DLD1 (cell line): Measurements from ENCODE around the gene STARD9.
"Not testable (repeated sequence)": the region's sequence is repeated elsewhere in the genome, so short reads cannot be mapped to it uniquely, and the experiment has no call there.

ENCODE experiments used
- in situ Hi-C: cut with HindIII; loops from 2 replicates; pipeline ENCODE4 v1.10.0; 2017; ENCODE audit warnings: low sequenced_read_pairs

The STARD9 gene

DNA sequence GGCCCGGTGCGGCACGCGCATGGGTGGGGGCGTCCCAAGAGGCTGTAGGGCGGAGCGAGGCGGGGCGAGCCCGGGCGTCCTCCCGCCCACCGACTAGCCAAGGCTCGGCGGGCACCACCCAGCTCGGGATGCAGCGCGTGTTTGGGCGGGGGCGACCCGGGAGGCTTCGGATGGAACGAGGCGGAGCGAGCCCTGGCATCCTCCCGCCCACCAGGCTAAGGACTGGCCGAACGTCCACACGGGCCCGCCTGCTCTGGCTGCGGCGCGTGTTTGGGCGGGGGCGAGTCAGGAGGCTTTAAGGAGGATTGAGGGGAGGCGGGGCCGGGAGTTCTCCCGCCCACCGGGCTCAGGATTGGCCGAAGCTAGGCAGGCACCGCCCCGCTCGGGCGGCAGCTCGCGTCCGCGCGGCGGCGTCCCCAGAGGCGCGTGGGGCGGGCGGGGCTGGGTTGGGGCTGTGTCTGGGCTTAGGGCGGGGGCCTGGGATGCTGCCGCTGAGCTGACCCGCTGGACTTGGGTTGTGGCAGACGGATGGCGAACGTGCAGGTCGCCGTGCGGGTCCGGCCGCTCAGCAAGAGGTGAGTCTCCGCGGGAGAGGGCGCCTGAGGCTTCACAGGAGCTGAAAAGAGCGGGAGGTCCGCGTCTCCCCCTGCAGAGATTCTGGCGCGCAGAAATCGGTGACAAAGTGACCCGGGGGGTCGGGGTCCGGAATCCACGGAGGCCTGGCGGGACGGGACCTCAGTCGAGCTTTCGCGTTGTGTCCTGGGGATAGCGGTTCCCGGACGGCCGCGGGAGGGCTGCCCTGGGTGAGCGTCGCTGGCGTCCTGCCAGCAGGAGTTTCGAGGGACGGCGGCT, at the start of gene STARD9:
TSS of gene STARD9 (plus strand) at position 419 of the 852 bp plus-strand sequence. CDS start at position 529, 110 bp downstream.
- in situ Hi-C loops, result no loop called here

DNA sequence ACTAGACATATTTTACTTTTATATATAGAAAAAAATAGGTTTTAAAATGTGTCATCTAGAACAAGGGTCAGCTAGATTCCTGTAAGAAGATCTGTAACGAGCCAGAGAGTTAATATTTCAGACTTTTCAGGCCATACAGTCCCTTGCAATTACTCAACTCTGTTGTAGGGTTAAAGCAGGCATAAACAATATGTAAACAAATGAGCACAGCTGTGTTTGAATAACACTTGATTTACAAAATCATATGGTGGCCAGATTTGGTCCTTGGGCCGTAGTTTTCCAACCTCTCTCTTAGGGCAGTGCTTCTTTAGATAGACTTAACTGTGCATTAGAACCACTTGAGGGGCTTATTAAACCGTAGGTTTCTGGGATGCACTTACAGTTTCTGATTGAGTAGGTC, 46.4 kb upstream of the STARD9 start:
- in situ Hi-C loops, result no loop called here

DNA sequence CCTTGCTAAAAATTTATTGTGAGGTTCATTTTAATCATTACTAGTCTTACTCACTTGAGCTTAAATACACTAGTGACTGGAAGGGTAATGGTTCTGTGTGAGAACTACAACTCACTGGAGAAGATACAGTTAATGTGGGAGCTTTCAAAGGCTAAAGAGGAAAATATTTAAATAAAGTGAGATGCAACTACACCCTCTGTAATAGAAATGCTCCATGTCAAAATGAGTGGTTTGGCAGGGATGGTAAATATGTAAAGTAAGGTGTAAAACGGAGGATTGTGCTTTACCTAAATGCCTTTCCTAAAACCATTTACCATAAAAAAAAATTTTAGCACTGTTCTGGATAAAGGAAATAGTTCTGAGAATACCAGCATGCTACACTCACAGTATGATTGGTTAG, 42.2 kb upstream of the STARD9 start:
- in situ Hi-C loops, result no loop called here

DNA sequence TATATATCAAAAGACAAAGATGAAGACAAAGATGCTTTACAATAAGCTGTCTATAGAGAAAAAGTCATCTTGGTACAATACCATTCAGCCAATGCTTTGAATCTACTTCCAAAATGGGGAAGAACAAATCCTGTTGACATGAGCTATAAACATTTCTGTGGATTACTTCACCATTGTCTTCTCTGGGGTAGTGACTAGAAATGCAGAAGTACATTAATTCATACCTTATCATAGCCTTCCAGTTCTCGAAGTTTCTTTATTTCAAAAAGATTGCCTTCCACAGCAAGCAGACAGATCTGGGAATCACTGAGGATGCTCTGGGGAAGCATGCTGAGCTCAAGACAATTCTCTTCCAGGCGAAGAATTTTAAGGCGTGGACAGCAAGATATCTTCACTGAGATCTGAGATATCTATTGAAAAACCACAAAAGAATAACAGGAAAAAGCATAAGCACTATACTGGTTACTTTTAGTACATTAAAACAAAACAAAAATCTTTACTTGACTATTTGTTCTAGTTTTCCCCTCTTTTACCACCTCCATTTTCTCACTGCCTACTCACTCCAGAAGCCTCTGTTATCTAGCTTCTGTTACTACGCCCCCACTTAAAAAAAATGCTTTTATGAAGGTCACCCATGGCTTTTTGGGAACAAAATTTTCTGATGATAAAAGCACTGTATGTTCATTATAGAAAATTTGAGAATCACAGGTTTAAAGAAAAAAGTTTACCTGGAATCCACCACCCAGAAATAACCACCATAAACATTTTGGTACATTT, 30.4 kb upstream of the STARD9 start:
- in situ Hi-C loops, result no loop called here

DNA sequence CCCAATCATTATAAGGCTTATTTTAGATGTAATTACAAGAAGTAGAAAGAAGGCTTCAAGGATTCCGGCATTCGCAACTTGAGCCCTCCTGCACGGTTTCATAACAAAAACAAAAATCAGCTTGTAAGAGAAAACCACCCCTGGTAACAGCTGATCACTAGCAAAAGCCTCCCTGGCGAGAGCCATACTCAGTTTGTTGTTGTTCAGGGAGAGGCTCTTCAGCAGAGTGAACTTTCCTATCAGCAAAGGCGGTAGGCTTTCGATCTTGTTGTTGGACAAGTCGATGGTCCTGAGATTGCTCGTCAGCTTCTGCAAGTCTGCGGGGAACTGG, 27.5 kb upstream of the STARD9 start:
- in situ Hi-C loops, result no loop called here

DNA sequence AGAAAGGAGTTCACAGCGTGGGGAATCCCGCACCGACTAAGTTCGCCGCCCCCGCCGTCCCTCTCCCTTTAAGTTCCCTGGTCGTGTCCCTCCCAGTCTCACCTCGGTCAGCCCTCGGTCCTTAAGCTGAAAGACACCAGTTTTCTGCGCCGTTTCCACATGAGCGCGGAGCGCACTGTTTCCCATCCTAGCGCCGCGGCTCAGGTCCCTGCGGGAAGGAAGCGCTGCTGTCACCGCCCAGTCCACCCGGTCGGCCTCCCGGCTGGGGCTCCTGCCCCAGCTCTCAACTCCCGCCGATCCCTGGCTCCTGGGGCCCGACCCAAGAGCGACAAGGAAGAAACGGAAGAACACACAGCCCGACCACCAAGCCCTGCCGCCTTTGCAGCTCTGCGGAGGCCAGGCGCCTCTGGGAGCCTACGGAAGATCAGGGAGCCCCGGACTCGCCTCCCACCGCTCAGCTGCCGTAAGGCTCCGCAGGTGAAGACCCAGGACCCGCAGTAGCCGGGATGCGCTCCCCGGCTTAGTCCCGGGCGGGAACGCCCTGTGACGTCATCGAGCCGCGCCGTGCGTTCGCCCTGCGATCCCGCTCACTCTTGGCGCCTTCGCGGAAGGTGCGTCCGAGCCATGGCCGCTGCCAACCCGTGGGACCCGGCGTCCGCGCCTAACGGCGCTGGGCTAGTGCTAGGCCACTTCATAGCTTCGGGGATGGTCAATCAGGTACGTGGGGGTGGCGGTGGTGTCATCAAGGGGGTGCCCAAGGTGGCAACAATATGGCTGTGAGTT, 27.0 kb upstream of the STARD9 start, which contains the start of the genes HAUS2 and LRRC57:
TSS of gene HAUS2 (plus strand) at position 590 of the 783 bp plus-strand sequence. CDS start at position 625, 35 bp downstream.
TSS of gene LRRC57 (minus strand) at position 545 of the 783 bp plus-strand sequence. CDS start at position 186, 359 bp downstream.
- in situ Hi-C loops, result no loop called here

DNA sequence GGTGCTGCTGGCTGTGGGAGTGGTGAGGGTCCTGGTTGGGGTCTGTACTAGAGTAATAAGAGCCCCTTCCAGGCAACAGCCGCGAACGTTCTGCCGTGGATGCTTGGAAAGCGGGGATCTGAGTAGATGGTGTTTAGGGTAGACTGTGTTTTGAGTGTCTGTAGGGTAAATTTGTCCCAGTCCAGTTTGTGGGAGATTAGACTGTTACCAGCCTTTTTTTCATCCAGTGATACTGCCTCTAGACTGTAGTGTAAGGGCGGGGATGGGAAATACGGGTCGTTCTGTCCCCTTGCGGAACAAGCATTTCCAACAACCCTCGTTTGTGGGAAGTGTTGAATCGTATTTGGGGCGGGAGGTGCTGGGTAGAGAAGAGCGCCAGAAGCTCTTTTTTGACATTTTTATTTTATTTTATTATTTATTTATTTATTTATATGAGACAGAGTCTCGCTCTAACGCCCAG, 26.3 kb upstream of the STARD9 start:
- in situ Hi-C loops, result no loop called here

DNA sequence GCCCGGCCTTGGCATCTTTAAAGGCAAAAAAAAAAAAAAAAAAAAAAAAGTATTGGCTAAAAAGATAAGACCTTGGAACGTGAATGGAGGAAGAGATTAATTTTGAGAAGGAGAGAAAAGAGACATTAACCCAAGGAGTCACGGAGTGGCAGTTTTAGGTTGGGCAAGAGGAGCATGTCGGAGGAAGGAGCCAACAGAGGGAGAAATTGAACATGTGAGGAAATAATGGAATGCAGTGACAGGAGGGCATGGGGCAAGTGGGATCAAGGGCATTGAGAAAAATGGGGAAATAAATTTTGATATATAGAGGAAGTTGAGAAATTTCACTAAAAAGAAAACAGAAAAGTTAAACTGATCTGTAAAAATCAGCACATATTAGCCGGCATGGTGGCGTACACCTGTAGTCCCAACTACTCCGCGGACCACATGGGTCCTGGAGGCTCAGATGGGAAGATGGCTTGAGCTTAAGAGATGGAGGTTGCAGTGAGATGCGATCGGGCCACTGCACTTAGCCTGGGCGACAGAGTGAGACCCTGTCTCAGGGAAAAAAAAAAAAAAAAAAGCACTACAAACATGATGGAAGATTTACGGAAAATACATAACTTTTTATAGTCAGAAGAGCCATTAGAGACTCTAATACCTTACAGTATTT, 25.5 kb upstream of the STARD9 start:
- in situ Hi-C loops, result no loop called here

DNA sequence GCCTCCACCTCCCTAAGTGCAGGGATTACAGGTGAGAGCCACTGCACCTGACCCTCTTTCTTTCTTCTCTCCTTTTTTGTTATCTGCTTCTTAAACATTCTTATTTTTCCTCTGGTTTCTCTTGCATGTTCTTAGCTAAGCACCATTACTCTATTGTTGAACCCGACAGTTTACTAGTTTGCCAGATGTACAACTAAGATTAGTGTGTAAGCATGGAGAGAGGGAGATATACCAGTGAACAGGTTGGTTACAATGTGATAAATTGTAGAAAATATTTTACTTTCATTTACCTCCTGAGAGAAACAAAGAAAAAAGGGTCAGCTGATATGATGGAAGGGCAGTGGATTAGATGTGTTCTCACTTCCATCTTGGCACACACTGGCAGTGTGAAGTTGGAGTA, 21.9 kb upstream of the STARD9 start:
- in situ Hi-C loops, result no loop called here

DNA sequence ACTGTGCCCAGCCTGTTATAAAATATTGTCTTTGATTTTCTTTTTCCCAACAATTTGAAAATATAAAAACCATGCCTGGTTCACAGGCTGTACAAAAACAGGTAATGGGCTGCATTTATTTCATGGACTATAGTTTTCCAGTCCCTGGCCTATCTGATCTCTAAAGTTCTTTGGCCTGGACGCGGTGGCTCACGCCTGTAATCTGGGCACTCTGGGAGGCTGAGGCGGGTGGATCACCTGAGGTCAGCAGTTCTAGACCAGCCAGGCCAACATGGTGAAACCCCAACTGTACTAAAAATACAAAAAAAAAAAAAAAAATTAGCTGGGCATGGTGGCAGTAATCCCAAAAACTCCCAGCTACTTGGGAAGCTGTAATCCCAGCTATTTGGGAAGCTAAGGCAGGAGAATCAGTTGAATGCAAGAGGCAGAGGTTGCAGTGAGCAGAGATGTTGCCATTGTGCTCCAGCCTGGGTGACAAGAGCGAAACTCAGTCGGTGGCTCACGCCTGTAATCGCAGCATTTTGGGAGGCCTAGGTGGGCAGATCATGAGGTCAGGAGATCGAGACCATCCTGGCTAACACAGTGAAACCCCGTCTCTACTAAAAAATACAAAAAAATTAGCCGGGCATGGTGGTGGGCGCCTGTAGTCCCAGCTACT, 18.7 kb upstream of the STARD9 start:
- in situ Hi-C loops, result not testable (repeated sequence)

DNA sequence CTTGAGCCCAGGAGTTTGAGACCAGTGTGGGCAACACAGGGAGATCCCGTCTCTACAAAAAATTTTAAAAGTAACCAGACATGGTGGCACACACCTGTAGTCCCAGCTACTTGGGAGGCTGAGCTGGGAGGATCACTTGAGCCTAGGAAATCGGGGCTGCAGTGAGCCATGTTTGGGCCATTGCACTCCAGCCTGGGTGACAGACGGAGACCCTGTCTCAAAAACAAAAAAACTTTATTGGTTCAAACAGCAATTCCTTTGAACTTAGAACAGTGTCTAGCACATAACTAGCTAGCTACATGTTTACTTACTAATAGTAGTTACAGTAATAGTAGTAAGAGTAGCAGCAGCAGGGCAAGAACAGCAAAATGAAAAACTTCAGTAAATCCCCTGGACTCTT, 16.7 kb upstream of the STARD9 start:
- in situ Hi-C loops, result no loop called here

DNA sequence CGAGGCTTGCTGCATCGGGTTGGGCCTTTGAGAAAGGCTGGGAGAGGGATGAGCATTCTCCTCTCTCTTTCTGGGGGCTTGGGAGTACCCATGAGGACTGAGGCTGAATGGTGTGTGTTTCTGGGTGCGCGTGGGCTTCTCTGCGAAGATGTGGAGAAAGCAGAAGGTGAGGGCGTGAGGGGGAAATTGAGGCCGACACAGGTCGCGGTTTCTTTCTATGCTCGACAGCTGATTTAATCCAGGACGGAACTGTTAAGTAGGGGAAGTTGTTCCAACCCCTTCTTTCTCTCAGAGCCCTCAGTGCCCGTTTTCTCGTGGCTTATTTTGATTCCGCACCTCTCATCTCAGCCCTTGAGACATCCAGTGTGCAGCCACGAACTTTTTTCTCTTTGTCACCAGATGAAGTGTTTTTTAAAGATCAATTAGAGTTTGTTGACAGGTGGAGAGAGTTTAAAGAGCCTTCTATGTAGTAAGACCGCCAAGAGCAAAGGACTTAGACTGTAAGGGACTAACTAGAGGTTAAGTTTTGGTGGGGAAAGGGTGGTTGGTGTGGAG, 711 bp downstream of the STARD9 start:
- in situ Hi-C loops, result no loop called here

DNA sequence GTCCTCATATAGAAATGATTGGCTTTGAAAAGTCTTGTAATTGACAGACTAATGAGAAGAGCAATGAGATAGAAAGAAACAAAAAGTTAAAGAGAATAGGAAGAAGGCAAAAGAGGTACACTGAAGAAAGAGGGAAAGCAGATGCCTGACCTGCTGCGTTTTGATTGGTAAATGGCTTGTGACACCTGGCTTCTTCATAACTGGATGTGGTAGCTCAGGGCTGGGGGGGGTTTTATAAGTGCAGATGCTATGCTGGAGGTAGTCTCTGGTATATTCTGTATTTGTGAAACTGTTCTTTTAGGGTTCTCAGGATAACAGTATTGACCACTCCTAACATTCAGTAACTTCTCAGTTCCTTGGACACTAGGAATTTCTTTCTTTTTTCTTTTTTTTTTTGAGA, 1.4 kb downstream of the STARD9 start:
- in situ Hi-C loops, result no loop called here

DNA sequence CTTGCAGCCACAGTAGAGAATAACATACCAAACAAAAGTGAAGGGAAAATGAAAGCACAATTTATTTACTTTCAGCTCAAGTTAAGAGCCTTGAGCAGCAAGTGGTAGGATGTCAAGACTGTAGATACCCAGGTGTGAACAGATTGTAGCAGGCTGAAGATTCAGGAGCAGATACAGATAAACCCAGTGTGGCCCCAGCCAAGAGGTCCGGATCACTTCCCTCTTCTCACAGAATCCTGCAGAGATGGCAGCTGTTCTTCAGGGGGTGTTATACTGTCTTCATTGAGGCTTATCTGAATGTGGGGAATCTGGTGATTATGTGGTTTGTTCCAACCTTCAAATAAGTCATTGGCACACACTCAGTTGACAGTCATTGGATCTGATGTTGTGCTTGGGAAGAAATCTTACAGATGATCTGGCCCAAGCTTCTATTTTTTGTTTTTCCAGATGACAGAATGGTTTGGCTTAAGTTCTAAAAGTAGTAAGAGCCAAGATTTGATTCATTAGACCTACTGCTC, 2.2 kb downstream of the STARD9 start:
- in situ Hi-C loops, result no loop called here

DNA sequence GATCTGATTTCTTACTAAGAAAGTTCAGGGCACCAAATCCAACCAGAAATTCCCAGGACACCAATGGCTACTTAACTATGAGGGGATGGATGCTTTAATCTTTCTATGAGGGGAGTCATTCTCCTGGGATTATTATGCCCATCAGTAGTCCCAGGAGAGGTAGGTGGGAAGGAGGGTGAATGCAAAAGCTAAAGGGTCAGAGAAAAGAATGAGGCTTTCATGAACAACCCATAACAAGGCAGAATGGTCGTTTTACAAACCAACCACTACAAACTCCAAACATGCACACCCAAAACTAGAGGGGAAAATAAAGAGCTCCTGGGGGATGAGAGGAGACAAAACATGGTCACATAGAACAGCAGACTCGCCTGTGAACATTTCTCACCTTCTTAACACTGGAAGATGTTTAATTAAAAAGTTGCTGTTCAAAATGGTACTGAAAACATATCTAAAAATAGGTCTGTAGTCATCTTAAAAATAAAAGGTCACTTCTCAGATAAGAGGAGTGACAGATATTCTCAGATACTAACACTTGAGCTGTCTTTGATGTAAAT, 3.7 kb downstream of the STARD9 start:
- in situ Hi-C loops, result no loop called here

DNA sequence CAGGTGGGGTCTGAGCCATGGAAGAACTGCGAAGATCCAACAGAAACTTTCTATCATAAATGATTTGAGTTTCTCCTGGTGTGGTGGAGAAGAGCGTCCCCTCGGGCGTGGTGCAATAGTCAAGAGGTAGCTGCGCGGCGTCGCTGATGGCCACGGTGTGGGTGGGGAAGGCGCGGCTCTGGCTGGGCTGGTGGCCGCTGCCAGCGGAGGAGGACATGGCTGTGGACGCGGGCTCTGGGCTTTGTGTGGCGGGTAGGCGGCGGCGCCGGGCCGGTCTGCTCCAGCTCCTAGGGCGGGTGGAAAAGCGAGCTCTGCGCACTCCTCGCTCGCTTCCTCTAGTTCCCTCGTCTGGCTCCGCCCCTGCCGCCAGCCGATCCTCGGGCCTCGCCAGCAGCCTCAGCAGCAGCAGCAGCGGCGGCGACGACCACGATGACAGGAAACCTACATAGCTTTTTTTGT, 5.9 kb downstream of the STARD9 start:
- in situ Hi-C loops, result no loop called here

DNA sequence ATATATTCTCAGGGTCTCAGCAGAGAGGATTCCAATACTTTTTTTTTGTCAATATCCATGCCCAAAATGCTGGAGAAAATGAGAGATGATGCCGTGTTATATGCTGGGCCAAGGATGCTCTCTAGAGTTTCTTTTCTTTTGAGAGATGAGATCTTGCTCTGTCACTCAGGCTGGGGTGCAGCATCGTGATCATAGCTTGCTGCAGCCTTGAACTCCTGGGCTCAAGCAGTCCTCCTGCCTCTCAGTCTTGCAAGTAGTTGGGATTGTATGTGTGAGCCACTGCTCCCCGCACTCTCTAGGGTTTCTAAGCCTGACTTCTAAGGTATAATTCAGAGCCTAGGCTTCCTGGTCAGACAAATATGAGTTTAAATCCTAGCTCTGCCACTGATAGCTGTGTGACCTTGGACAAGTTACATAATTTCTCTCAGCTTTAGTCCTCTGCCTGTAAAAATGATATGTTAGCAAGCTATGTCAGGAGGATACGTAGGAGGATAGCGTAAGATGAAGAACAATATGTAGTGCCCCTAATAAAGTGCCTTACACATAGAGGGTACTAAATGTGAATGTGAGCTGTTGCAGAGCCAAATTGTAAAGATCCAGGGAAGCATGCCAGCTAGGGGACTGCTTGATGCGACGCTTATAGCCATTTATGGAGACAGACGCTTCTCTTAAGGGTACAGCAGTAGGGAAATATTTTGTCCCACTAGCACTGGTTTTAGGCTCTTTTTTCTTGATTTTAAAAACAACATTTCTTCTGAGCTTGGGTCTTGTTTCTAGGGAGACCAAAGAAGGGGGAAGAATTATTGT, 7.4 kb downstream of the STARD9 start:
- in situ Hi-C loops, result no loop called here

DNA sequence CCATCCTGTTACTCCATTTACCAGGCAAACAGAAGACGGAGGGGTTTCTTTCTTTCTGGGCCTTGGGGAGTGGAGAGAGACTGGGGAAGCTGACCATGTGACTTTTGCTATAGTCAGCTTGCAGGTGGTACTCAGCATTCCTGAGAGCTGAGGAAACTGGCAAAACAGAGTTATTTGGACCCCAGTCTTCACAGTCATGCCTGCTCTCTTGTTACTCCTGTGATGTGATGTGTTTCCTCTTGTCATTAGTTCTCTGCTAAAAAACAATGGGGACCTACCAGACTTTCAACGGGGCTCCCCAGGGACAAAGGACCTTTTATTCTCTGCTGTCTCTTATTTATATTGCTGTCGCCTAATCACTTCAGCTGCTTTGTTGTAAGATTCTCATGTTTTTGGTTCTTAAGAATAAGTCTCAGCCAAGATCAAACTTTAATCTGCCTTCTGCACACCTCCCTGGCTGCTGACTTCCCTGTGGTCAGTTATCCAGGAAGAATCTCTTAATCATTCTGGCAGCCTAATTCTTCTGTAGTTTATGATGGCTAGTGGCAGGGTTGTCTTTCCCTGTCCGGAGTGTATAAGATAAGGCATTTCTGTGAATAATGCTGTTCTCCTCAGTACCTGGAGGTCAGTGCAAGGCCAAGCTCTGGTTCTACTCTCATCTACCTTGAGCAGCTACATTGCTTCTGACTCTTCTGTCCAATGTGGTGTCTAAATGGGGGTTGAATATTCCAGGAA, 8.8 kb downstream of the STARD9 start:
- in situ Hi-C loops, result no loop called here
